DMS79 (cell line): Measurements from ENCODE around the gene CFAP298.
"Not testable (repeated sequence)": the region's sequence is repeated elsewhere in the genome, so short reads cannot be mapped to it uniquely, and the experiment has no call there.

Experiments
- DNase-seq: peaks from one replicate; lab custom pipeline; 2025; lab: John Stamatoyannopoulos, UW

Gene CFAP298

GRCh38 chr21:32566741-32567389 lies 45.3 kb downstream of the CFAP298 start:
- no peak for DNase-seq

DNA sequence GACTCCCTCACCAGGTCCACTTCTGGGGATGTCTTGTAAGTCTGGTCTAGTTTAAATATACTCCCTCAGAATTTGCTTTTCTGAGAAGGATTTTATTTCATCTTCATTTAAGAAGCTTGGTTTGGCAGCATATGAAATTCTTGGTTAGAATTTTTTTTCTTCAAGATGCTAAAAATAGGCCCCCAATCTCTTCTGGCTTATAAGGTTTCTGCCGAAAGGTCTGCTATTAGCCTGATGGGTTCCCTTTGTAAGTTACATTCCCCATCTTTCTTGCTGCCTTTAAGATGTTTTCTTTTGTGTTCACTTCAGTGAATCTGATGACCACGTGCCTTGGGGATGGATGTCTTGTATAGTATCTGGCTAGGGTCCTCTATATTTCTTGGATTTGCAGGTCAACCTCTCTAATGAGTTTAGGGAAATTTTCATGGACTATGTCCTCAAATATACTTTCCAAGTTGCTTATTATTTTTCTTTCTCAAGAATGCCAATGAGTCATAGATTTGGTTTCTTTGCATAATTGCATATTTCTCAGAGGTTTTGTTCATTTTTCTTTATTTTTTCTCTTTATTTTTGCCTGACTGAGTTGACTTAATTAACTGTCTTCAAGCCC lies 46.2 kb downstream of the CFAP298 start:
- DNase-seq = no peak

GRCh38 chr21:32562915-32563314 lies 49.3 kb downstream of the CFAP298 start:
- no peak for DNase-seq

- DNase-seq = no peak
Observed at GRCh38 chr21:32562426-32562825, 49.8 kb downstream of the CFAP298 start.

DNA sequence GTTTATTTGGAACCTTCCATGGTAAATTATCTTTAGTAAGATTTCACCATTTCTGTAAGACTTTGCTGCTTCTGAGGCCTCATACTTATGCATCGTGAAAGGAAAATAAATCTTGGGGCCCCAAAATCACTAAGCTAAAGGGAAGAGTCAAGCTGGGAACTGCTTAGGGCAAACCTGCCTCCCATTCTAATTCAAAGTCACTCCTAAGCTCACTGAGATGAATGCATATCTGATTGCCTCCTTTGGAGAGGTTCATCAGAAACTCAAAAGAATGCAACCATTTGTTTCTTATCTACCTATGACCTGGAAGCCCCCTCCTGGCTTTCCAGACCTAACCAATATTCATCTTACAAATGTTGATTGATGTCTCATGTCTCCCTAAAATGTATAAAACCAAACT lies 50.7 kb downstream of the CFAP298 start:
- DNase-seq = not testable (repeated sequence)

GRCh38 chr21:32560896-32561295 lies 51.3 kb downstream of the CFAP298 start:
- no peak for DNase-seq

DNA sequence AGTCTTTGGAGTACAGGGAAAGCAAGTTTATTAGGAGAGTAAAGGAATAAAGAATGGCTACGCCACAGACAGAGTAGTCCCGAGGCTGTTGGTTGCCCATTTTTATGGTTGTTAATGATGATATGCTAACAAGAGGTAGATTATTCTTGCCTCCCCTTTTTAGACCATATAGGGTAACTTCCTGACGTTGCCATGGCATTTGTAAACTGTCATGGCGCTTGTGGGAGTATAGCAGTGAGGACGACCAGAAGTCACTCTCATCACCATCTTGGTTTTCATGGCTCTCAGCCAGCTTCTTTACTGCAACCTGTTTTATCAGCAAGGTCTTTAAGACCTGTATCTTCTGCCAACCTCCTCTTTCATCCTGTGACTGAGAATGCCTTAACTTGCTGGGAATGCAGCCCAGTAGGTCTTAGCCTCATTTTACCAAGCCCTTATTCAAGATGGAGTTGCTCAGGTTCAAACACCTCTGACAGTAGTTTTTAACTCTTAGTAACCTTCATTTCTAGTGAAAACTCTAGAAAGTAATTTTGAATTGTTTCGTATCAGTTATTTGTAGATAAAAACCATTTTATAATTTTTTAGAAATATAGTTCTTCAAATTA lies 53.1 kb downstream of the CFAP298 start:
- no peak for DNase-seq

- DNase-seq = no peak
Observed at GRCh38 chr21:32558106-32558505, 54.1 kb downstream of the CFAP298 start.

DNA sequence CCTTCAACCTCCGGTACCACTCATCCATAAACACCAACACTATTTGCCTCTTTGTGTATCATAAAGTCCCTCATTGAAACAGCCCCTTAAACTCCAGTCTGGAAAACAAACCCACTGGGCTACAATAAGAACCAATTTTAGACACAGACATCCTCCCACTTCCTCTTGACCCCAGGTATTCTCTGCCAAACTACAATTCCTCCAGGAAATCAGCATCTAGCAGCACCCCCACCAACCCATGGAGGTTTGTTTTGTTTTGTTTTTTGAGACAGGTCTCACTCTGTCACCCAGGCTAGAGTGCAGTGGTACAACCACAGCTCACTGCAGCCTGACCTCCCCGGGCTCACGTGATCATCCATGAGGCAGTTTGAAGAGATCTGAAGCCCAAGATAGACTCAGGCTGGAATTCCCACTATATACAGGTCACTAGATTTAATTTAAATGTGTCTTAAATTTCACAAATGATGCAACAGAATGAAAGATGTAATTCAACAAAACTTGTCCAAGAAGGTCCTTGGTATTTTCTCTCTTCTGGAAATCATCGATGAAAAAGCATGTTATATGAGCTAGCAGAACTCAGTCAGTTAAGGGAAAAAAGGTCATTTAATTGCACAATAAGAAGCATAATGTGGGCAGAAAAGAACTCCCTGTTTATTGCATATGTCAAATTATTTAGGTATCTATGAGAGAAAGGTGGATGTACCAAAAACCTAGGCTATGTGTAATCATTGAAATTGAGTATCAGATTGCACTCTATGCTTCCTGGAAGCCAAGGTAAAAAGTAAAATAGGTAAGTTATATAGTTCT lies 57.1 kb downstream of the CFAP298 start:
- no peak for DNase-seq

DNA sequence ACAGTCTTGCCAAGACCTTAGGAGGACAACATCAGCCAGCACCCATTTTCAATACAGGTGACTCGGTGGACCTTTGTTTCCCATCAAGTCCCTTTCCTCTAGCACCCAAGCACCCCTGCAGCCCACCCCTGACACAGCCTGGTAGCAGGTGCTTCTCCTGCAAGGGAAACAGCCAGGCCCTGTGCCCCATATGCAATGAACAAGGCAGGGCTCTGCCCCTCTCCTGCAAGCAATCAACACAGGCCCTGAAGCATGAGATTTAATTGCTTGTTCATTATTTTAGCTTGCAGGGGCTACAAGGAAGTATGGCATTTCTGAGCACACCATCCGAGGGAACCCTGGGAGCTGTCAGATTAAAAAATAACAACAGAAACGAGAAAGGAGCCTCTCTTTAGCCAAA lies 62.3 kb downstream of the CFAP298 start:
- no peak for DNase-seq

DNA sequence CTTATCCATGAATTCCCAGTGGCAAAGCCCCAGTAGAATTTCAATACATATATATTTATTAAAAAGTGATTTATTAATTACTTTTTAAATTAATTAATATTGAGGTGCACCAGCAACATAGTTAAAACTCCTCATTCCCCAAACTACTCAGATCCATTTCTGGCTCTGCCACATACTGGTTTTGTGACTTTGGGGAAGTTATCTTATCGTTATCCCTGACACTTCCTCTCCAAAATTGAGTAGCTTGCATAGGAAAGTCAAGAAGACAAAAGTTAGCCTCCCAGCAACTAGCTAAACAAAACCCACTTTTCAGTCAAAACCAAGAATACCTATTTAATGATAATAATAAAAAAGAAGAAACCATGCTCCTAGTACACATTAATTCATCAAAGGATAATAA lies 62.7 kb downstream of the CFAP298 start:
- DNase-seq = no peak
